ENCODE measurements around the gene MIOX.

DNA sequence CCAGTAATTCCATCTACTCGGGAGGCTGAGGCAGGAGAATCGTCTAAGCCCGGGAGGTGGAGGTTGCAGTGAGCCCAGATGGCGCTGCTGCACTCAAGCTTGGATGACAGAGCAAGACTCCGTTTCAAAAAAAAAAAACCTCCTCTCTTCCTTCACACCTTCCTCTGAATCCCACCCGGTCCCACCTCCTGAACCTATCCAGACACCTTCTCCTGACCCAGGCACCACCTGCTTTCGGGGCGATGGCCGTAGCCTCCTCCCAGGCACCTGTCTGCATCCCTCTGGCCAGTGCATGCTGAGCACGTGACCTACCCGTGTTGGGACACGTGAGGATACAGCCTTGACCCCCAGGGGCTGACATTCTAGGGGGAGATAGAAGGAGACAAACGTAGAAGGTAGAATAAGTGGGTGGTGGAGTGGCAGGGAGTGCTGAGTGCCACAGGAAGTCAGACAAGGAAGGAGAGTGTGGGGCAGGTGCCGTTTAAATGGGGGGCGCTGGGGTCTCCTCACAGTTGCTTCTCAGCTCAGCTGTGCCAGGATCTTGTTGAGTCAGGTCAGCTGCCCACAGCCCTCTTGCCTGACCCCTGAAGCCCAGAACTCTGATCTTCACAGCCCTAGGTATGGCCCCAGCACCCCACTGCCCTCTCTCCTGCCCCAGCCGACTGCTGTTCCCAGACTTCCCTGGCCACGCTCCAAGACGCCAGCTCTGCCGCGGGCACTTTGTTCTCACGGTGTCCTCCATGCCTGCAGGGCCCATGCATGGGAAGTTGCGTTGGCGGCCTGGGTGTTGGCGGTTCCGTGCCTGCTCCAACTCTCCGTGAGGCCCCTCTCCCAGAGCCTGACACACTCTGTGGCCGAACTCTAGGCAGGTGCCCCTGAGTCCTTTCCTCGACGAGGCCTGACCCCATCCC is 1.2 kb upstream of the MIOX start:
- TF ChIP-seq, protein P1, sequence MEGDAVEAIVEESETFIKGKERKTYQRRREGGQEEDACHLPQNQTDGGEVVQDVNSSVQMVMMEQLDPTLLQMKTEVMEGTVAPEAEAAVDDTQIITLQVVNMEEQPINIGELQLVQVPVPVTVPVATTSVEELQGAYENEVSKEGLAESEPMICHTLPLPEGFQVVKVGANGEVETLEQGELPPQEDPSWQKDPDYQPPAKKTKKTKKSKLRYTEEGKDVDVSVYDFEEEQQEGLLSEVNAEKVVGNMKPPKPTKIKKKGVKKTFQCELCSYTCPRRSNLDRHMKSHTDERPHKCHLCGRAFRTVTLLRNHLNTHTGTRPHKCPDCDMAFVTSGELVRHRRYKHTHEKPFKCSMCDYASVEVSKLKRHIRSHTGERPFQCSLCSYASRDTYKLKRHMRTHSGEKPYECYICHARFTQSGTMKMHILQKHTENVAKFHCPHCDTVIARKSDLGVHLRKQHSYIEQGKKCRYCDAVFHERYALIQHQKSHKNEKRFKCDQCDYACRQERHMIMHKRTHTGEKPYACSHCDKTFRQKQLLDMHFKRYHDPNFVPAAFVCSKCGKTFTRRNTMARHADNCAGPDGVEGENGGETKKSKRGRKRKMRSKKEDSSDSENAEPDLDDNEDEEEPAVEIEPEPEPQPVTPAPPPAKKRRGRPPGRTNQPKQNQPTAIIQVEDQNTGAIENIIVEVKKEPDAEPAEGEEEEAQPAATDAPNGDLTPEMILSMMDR (conservative IDR thresholded peaks at IDR 0.05; ENCODE audit: low read depth, low read length): 0 out of 2 replicates have a peak, but pooled peaks have one; percentile 29
- TF ChIP-seq EZH2 (IDR thresholded peaks at IDR 0.05; ENCODE audit: borderline replicate concordance, low read depth, low read length, poor library complexity, severe bottlenecking): no peak
